Stomach (tissue), 9 donors: ENCODE results near the gene SNX20. TPM values are rescaled to one million over a fixed set of nuclear protein-coding genes. Genes with fewer than 3 reads are reported as not detected.

Experiments
- DNase-seq, 2 donors: peaks; one replicate each; pipeline versions ENCODE4 v3.0.0 to v3.0.0-alpha.2; 2013 to 2019
- H3K27ac ChIP-seq, 5 donors: fragments of 200-600 bp in 4 of 5; sonication (generic) in 4 of 5; one replicate each; pipeline ENCODE4 v1.5.1; 2013 to 2019; ENCODE audit warnings: mild to moderate bottlenecking in 1 of 5, moderate library complexity in 1 of 5
- H3K27me3 ChIP-seq, 3 donors: fragments of 200-600 bp; sonication (generic); one replicate each; pipeline ENCODE4 v1.5.1; 2017 to 2019; ENCODE audit warnings: mixed run types in 1 of 3
- H3K36me3 ChIP-seq, 4 donors: fragments of 200-600 bp; sonication (generic); 1 replicate in 3 of 4; 2 replicates in 1 of 4; pipeline ENCODE4 v1.5.1; 2016 to 2019
- H3K4me1 ChIP-seq, 4 donors: fragments of 200-600 bp; sonication (generic); one replicate each; pipeline ENCODE4 v1.5.1; 2016 to 2019
- H3K4me3 ChIP-seq, 4 donors: fragments of 200-600 bp; sonication (generic) in 3 of 4; one replicate each; pipeline ENCODE4 v1.5.1; 2016 to 2019; ENCODE audit warnings: mild to moderate bottlenecking in 1 of 4
- H3K9me3 ChIP-seq, 4 donors: fragments of 200-600 bp; sonication (generic); one replicate each; pipeline ENCODE4 v1.5.1; 2016 to 2019
- CTCF ChIP-seq, 7 experiments: fragments of 450-650 bp in 4 of 7; fragments of 200-600 bp in 3 of 7; sonication (generic) in 3 of 7; IDR thresholded peaks; one replicate each; pipeline ENCODE4 v1.5.1; 2016 to 2019; ENCODE audit warnings: antibody characterized with exemption in 7 of 7, control low read depth in 2 of 7, mild to moderate bottlenecking in 1 of 7
- EP300 ChIP-seq: sonication (generic); formaldehyde crosslinking; IDR thresholded peaks from one replicate; pipeline ENCODE4 v1.6.1; 2017; ENCODE audit warnings: antibody characterized with exemption
- POLR2A ChIP-seq, 4 donors: fragments of 450-650 bp; IDR thresholded peaks; one replicate each; pipeline ENCODE4 v1.6.1; 2016; ENCODE audit warnings: antibody characterized with exemption in 4 of 4, control low read depth in 2 of 4, mild to moderate bottlenecking in 1 of 4, moderate library complexity in 1 of 4
- POLR2AphosphoS5 ChIP-seq, 3 donors: sonication (generic); formaldehyde crosslinking; IDR thresholded peaks; one replicate each; pipeline ENCODE4 v1.6.1; 2016; ENCODE audit warnings: antibody characterized with exemption in 3 of 3
- WGBS, 5 donors: extraction: QIAGEN DNeasy Blood & Tissue Kit in 3 of 5; methylation state at CpG; one replicate each; pipeline versions ENCODE4 v1.1.5 to v1.1.7; 2013 to 2018; 5-methylcytosine and 5-hydroxymethylcytosine counted together
- intact Hi-C: fragments of 100-400 bp; cut with DNase I; formaldehyde crosslinking; loops from one replicate; pipeline ENCODE4 v1.15.1; 2023; ENCODE audit warnings: low total_unique reads
- polyA plus RNA-seq, 3 donors: library from polyadenylated mRNA; stranded (reverse); fragments of 200-250 nt; gene quantifications; one replicate each; pipeline ENCODE4 v1.2.3, GENCODE V29; 2013
- total RNA-seq, 5 donors: library from RNA; depleted of rRNA; stranded (reverse); fragments of >200 nt; gene quantifications; one replicate each; pipeline versions ENCODE4 v1.1.0 to v1.2.3, GENCODE V29; 2014 to 2016
- donor health status: healthy with polysubstance abuse.
- donor health status: Bipolar disorder and iron deficiency.
- donor health status: healthy.

Gene SNX20
- total and polyA plus RNA-seq, 8 donors: 0.29 to 7.4 (median 1.1) TPM; not detected in 1

- peaks cover 0 to 6% (median 0%) of the 10 kb centered on the region in 4 donors for H3K4me1 ChIP-seq
- H3K9me3 ChIP-seq: no peaks in the 10 kb centered on the region
- peaks cover 0 to 19% (median 0%) of the 10 kb centered on the region in 4 donors for H3K36me3 ChIP-seq
- intact Hi-C loops: no loop called here
- no peak for TF ChIP-seq POLR2A (IDR thresholded peaks at IDR 0.05)
- no peak for TF ChIP-seq CTCF (IDR thresholded peaks at IDR 0.05)
- TF ChIP-seq EP300: no peak
- TF ChIP-seq POLR2AphosphoS5 (IDR thresholded peaks at IDR 0.05): no peak
- DNase-seq: no peak
- WGBS, 5 donors: 78 to 88% (median 82%) methylated on average over 5 of the region's 5 CpGs
- no peak overlapping the region for H3K4me3 ChIP-seq
- no peak overlapping the region for H3K27ac ChIP-seq
- no peaks in the 10 kb centered on the region for H3K27me3 ChIP-seq
Measured at GRCh38 chr16:50644245-50644644, 36.9 kb downstream of the SNX20 start.

- no peaks in the 10 kb centered on the region for H3K27me3 ChIP-seq
- TF ChIP-seq POLR2A (IDR thresholded peaks at IDR 0.05) (no peak), POLR2AphosphoS5 (IDR thresholded peaks at IDR 0.05) (no peak), CTCF (IDR thresholded peaks at IDR 0.05) (no peak), EP300 (no peak)
- no peak overlapping the region for H3K27ac ChIP-seq
- H3K36me3 ChIP-seq: peaks cover 0 to 9% (median 0%) of the 10 kb centered on the region in 4 donors
- 58 to 89% (median 82%) methylated on average over 2 to 4 of the region's 4 CpGs for WGBS, 5 donors
- H3K9me3 ChIP-seq: no peaks in the 10 kb centered on the region
- H3K4me1 ChIP-seq: peaks cover 0 to 6% (median 0%) of the 10 kb centered on the region in 4 donors
- intact Hi-C loops: no loop called here
- H3K4me3 ChIP-seq: no peak overlapping the region
- no peak for DNase-seq
Measured at GRCh38 chr16:50643192-50643591, 37.9 kb downstream of the SNX20 start.

GRCh38 chr16:50642349-50642748 lies 38.8 kb downstream of the SNX20 start:
- 81 to 97% (median 91%) methylated on average over 5 of the region's 5 CpGs for WGBS, 5 donors
- H3K36me3 ChIP-seq: peaks cover 0 to 6% (median 0%) of the 10 kb centered on the region in 4 donors
- intact Hi-C loops: no loop called here
- H3K27me3 ChIP-seq: no peaks in the 10 kb centered on the region
- H3K27ac ChIP-seq: no peak overlapping the region
- H3K4me1 ChIP-seq: peaks cover 0 to 6% (median 0%) of the 10 kb centered on the region in 4 donors
- H3K9me3 ChIP-seq: no peaks in the 10 kb centered on the region
- DNase-seq: no peak
- TF ChIP-seq POLR2AphosphoS5 (IDR thresholded peaks at IDR 0.05) (no peak), CTCF (IDR thresholded peaks at IDR 0.05) (no peak), POLR2A (IDR thresholded peaks at IDR 0.05) (no peak), EP300 (no peak)
- H3K4me3 ChIP-seq: no peak overlapping the region

GRCh38 chr16:50641818-50642187 lies 39.3 kb downstream of the SNX20 start:
- peaks cover 0 to 6% (median 0%) of the 10 kb centered on the region in 4 donors for H3K4me1 ChIP-seq
- TF ChIP-seq POLR2AphosphoS5 (IDR thresholded peaks at IDR 0.05): no peak
- TF ChIP-seq POLR2A (IDR thresholded peaks at IDR 0.05): no peak
- no peak for TF ChIP-seq CTCF (IDR thresholded peaks at IDR 0.05)
- no peak for TF ChIP-seq EP300
- peaks cover 0 to 6% (median 0%) of the 10 kb centered on the region in 4 donors for H3K36me3 ChIP-seq
- DNase-seq: no peak
- intact Hi-C loops: no loop called here
- H3K27ac ChIP-seq: no peak overlapping the region
- WGBS, 5 donors: 86 to 98% (median 93%) methylated on average over 4 of the region's 4 CpGs
- H3K9me3 ChIP-seq: no peaks in the 10 kb centered on the region
- no peaks in the 10 kb centered on the region for H3K27me3 ChIP-seq
- H3K4me3 ChIP-seq: no peak overlapping the region
